HG03571 (cell line): ENCODE measurements around the gene PTPRN2.
"Not testable (repeated sequence)": the region's sequence is repeated elsewhere in the genome, so short reads cannot be mapped to it uniquely, and the experiment has no call there.

Experiments
- ATAC-seq: cut with Tn5 transposase; IDR thresholded peaks from one replicate; pipeline ENCODE4 v1.9.1; 2021; ENCODE audit not compliant: unreplicated experiment

The PTPRN2 gene

DNA sequence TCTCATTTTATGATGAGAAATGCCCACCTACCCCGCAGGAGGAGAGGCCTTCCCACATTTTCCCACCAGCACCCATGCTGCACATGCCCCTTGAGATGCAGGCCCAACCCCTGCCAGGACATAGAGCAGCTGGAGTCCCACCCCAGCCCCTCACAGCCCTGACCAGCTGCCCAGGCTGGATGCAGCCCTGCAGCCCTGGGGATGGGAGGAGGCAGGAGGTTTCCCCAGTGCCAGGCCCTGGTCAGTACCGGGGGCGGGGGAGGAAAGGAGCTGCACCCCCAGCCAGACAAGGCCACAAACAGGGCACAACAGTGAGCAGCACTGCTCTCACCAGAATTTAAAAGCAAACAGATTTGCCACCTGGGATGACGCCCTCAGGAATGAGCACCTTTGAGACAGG is 196.1 kb downstream of the PTPRN2 start:
- no peak for ATAC-seq

DNA sequence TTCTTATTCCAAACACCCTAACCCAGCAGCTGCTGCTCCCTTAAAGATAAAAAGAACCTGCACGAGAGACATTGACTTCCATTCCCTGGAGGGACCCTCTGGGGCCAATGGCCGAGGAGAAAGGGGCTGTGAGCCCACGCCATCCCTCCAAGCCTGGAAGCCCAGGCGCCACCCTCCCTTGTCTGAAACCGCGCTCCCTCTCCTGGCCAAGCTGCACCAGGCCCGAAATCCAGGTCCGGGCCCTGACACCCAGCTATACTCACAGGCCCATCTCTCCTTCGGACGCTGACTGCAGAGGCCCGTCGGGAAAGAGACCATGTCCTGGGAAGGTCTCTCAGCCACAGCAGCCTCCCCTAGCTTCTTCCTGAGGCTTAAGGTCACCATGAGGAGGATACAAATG is 196.5 kb downstream of the PTPRN2 start:
- ATAC-seq = no peak

DNA sequence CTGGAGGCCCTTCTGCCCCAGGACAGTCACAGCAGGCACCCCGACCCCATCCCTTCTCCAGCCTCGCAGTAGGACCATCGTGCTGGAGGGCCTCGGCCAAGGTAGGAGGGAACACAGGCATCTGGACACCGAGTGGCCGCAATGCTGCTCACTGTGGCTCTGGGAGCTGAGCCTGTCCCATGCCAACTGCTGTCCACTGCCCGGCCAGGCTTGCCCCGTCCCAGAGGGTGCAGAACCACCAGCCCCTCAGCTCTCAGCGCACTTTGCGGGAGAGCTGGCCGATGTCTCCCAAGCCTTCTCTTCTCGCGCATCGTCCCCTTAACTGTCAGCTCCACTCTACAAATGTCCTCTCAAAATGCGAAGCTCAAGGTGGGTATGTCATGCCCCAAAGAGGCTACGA is 197.2 kb downstream of the PTPRN2 start:
- no peak for ATAC-seq

DNA sequence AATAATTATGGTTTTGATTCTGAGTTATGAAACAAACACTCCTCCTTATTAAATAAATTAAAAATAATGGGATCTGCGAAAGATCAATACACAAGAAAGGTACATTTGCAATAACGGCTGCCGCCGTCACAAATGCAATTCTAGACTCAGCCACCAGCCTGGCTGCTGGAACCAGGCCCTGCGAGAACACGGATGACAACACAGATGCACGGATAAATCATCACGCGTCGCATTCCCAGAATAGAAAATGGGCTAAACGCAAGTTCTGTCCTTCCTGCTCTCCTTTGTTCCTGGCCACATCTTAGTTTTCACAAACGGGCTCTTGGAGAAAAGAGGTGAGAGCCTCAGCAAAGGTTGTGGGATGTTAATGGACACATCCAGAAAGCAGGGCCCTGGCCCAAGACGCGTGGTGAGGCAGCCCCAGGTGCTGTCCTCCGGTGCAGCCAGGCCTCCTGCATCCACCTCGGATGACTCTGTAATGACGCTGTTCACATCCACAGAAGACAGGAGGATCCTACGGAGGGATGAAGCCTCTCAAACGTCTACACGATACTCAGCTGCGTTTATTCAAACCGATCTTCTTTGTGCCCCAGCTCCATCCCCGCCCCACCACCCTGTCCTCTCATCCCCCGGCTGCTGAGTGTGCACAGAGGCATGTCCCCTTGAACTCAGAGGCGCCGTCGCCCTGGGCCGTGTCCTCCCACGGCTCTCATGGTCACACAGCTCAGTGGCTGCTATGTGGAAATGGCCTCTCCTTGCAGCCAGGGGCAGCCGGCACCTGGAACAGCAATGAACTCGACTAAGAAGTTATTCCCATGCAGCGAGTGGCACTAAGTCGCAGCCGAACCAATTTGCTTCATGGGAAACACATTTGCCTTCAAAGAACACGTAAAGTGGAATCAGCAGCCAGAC is 197.9 kb downstream of the PTPRN2 start:
- ATAC-seq = no peak

DNA sequence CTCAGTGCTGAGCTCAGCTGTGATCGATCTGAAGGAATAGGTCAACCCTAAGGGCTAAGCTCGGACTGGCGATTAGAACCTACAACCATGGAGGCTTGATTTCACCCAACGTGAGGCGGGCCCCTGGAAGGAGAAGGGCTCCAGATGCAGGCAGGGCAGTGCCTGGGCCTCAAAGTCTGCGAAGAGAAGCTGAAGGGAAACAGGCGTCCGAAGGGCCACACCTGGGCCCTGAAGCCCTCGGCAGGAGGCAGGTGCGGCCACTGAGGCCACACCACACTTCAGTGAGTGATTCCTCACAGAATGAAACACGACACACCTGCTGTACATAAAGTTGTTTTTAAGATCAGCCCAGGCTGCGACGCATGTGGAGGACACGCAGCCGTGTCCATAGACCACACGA is 198.7 kb downstream of the PTPRN2 start:
- ATAC-seq = no peak

DNA sequence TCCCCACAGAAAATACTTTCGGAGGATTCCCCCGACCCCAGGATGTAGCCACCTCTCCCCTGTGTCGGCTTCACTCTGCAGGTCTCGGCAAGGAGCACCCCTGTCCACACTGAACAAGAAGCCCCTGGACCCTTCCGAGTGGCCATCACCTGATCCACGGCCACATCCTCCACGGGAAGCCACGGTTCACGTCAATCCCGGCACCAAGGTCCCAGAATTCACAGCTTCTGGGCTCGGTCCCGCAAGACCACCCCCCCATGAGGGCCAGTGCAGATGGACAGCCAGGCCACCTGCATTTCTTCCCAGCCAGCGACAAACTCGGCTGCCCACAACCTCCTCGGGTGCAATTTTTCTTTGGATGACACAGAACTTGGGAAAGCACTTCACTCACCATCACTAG is 199.6 kb downstream of the PTPRN2 start:
- no peak for ATAC-seq

DNA sequence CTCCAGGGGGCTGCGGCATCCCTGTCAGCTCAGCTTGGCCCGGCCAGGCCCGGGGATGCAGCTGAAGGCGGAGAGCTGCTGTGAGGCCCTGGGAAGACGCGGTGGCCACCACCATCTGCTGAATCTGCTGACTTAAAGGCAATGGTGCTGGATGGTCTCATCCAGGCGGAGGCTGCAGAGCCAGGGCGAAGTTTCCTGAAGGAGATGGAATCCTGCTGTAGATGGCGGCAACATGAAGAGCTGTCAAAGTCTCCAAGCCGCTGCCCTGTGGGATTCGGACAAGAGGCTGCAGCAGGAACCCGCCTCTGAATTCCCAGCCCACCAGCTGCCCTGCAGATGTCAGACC is 200.1 kb downstream of the PTPRN2 start:
- no peak for ATAC-seq

DNA sequence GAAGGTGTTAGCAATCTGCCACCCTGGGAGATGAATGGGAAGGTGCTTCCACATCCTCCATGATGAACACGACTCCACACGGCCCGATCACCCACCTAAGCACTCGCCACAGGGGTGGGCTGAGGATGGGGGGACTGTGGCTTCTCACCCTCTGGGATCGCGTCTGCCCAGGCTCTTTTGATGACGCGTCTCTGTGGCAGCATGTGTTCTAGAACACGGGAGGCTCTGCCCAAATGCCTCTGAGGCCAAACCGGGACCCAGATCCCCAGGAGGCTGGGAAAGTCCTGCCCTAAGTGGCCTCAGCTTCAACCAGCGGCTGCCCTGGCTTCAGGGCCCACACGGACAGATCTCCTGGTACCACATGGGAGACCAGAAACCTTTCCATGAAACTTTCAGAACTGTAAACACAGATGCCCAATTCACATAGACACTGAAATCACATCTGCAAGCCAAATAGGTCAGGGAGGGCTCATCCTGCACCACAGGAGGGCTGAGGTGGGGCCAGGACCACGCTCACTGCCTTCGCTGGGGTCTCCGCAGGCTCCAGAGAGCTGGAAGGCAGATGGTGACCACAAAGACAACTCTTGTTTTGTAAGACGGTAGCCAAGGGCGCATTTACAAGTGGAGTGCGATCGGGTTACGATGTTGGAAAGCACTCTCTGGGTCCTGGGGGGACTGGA is 200.6 kb downstream of the PTPRN2 start:
- no peak for ATAC-seq

DNA sequence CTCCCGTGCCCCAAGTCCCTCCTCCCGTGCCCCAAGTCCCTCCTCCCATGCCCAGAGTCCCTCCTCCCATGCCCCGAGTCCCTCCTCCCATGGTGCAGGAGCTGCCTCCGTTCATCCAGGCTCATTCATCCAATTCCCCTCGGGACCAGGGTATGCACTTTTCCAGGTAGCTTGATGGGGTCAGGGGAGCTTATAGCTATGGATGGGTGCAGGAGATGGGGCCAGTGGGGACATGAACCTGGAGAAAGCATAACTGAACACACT is 201.3 kb downstream of the PTPRN2 start:
- no peak for ATAC-seq

DNA sequence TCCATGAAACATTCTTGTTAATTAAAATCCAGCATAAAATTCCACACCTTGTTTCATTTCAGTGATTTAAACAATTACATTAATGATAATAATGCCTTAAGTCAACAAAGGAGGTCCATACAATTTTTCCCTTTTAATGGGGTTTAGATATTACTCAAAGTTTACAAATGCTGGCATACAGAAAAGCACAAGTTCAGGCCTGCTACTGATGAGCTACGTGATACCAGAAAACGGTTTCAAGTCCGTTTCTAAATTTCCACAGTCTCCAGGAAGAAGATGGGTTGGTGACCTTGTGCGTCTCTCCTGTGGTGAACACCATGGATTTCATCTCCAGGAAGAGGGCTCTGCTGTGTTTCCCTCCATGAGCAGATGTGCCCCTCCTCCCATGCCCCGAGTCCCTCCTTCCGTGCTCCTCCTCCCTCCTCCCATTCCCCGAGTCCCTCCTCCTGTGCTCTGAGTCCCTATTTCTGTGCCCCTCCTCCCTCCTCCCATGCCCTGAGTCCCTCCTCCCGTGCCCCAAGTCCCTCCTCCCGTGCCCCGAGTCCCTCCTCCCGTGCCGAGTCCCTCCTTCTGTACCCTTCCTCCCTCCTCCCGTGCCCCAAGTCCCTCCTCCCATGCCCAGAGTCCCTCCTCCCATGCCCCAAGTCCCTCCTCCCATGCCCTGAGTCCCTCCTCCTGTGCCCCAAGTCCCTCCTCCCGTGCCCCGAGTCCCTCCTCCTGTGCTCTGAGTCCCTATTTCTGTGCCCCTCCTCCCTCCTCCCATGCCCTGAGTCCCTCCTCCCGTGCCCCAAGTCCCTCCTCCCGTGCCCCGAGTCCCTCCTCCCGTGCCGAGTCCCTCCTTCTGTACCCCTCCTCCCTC is 201.9 kb downstream of the PTPRN2 start:
- not testable (repeated sequence) for ATAC-seq

DNA sequence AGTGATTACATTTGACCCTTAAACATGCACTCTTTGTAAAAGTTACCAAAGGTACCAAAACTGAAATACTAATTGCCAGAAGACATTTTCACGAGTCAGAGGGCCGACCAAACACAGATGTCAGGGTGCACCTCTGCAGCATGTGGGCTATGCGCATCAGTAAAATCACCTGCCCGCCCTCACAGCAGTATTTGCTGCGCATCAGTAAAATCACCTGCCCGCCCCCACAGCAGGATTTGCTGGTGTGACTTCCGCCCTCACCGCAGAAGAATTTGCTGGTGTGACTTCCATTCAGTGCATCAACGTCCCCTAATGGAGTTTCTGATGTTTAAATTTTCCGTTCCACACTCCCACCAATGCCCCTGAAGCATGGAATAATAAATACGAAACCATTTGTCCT is 202.9 kb downstream of the PTPRN2 start:
- ATAC-seq = no peak

DNA sequence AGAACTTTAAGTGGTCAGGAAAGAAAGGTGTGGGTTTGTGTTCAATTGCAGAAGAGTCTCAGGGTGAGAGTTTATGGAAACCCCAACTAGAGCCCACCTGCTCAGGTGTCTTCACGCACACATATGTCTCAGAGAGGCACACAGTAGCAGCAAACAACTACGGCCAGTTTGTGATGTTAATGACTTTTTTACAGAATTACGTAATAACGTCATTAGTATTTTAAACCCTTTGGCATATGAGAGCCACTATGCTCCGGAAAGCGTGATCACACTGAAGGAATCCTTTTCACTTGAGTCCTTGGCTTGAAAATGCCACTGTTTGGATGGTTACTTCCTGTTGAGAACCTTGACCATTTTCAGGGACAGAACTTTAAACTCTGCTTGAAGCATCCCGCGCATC is 204.0 kb downstream of the PTPRN2 start:
- no peak for ATAC-seq

DNA sequence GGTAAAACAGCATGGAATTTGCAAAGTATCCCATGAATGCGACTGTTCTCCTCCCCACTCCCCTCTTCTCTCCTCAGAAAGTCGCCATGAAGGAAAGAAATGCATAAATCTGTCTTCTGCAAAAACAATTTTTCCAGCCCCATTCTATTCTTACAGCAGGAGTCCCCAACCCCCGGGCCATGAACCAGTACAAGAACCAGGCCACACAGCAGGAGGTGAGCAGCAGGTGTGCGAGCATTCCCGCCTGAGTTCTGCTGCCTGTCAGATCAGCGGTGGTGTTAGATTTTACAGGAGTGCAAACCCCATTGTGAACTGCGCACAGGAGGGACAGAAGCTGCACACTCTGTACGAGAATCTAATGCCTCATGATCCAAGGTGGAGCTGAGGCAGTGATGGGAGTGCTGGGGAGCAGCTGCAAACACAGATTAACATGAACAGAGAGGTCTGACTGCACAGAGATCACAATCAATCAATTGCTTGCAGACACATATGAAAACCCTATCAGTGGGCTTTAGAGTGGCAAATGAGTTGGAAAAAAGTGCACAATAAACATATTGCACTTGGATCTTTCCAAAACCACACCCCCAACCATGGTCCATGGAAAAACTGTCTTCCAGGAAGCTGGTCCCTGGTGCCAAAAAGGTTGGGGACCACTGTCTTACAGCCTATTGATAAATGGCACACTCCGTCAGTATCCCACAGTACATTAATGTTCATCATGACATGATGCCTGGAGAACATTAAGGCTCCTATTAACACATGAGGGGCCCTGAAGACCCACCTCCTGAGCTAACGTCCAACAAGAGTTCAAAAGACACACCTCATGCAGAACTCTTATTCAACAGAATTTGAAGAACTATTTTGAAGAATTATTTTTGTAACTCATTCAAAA is 205.0 kb downstream of the PTPRN2 start:
- no peak for ATAC-seq

DNA sequence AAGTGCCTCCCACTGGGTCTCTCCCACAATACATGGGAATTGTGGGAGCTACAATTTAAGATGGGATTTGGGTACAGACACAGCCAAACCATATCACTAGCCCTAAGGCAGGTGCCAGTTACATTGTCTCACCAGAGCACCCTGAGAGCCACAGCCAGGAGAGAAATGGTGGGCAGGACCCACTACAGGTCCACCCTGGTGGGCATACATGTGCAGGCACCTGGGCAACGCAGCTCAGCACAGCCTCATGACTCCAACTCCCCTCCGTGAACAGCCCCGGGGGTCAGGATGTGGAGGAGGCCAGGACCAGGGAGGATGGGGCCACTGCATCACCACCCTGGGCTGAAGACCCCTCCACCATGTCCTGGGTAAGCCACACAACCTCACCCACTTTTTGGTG is 205.7 kb downstream of the PTPRN2 start:
- no peak for ATAC-seq

DNA sequence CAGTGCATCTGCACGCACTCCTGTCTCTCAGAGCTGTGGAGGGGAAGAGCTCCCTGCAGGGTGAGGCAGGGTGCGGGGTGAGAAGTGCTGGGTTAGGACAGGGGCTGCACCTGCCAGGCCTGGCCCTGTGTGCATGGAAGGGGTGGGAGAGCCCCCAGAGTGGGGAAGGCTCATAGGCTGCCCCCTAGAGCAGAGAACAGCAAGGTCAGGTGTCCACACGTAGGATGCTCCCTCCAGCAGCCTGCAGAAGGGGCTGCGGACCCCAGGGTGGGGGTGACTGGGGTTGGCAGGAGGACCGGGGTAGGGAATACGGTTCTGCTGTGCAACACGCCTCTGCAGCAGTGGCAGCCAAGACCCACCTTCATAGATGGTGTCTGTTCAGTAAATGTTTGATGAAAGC is 208.6 kb downstream of the PTPRN2 start:
- ATAC-seq = no peak

DNA sequence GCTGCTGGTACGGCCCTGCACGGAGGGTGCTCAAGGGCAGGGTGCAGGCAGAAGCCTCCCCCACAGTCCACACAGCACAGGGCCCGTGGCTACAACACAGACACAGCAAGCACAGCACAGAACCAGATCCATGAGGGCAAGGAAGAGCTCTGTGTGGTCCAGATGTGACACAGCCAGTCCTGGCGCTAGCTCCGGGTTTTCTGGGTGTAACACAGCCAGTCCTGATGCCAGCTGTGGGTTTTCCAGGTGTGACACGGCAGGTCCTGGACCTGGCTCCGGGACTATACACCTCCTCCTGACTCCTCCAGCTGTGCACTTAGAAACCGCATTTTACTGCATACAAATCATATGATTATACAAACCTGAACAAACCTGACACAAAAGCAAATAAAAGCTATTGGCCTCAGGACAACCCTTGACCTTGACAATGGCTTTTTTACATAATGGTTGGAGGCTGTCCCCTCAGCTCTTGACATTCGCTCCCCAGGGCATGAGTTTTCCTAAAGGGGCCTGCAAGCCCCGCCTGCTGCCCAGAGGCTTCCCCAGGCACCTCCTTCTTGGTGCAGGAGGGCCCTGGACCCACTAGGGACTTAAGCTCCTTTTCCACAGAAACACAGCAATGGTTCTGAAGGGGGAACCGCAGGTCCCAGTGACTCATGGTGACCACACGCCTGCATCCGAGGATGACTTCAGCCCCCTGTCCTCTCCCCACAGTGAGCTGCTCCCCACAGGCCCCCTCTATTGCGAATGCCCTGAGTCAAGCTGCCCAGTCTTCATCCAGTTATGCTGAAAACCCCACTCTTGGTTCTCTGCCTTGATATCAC is 209.6 kb downstream of the PTPRN2 start:
- no peak for ATAC-seq

DNA sequence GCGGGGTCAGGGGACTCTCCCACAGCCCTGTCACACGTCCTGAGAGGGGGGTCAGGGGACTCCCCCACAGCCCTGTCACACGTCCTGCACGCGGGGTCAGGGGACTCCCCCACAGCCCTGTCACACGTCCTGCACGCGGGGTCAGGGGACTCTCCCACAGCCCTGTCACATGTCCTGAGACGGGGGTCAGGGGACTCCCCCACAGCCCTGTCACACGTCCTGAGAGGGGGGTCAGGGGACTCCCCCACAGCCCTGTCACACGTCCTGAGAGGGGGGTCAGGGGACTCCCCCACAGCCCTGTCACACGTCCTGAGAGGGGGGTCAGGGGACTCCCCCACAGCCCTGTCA is 210.8 kb downstream of the PTPRN2 start:
- ATAC-seq = not testable (repeated sequence)

DNA sequence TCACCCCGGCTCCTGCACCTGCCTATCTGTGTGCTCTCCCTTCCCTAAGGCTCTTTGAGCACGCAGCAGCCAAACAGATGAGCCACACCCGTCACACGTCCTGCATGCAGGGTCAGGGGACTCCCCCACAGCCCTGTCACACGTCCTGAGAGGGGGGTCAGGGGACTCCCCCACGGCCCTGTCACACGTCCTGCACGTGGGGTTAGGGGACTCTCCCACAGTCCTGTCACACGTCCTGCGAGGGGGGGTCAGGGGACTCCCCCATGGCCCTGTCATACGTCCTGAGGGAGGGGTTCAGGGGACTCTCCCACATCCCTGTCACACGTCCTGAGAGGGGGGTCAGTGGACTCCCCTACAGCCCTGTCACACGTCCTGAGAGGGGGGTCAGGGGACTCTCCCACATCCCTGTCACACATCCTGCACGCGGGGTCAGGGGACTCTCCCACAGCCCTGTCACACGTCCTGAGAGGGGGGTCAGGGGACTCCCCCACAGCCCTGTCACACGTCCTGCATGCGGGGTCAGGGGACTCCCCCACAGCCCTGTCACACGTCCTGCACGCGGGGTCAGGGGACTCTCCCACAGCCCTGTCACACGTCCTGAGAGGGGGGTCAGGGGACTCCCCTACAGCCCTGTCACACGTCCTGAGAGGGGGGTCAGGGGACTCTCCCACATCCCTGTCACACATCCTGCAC is 211.3 kb downstream of the PTPRN2 start:
- not testable (repeated sequence) for ATAC-seq

DNA sequence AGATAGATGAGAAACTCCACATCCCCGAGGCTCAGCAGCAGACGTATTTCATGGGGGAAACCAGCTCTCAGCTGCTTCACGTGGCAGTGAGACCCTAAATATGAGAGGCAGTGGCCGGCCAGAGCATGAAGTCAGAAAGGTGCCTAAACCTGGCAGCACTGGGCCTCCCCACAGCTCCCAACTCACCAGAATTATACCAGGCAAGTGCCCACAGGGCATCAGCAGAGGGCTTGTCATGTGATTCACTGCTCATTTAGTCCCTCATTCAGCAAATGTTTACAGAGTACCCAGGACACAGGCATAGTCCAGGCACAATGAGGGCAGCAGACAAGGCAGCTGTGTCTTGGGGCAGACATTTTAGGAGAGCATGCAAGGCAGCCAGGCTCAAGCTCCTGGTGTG is 212.6 kb downstream of the PTPRN2 start:
- no peak for ATAC-seq

DNA sequence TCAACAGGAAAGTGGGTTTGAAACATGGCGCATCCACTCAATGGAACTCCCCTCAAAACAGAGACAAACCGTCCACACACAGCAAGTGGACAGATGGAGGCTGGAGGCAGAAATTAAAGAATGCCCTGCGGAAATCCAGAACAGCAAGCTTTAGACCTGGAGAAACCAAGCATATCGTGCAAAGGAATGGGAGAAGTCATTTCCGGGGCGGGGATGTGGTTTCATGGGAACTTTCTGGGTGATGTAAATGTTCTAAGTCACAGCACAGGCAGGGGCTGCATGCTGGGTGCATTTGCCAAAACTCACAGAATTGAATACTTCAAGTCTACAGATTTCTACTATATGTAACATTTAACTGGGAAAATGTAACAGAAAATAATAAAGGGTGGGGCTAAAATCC is 213.0 kb downstream of the PTPRN2 start:
- no peak for ATAC-seq
